GM19397 (cell line): ENCODE results near the gene SFT2D2.

Experiments
- ATAC-seq: cut with Tn5 transposase; IDR thresholded peaks from one replicate; pipeline ENCODE4 v1.9.1; 2021; ENCODE audit warnings: mild to moderate bottlenecking, moderate library complexity; ENCODE audit not compliant: unreplicated experiment

The SFT2D2 gene

GRCh38 chr1:168301664-168302320 is 76.0 kb downstream of the SFT2D2 start:
- no peak for ATAC-seq
